ENCODE data around the gene MRPS21. TPM values are rescaled to one million over a fixed set of nuclear protein-coding genes. Genes with fewer than 3 reads are reported as not detected.

MRPS21 gene
- 200 and 203 TPM in 2 replicates for polyA plus RNA-seq (2014; cell fraction: cytosol; rRNA removed)
- polyA plus RNA-seq (2014; cell fraction: nucleus; rRNA removed) = 214 and 248 TPM in 2 replicates

- peak; percentile 94 for DNase-seq (ENCODE audit: low spot score)
Measured at GRCh38 chr1:150293433-150294253, at the start of gene MRPS21. MRPS21 (plus strand) TSS chr1:150293861; CDS start chr1:150294367, 506 bp downstream.

GRCh38 chr1:150249936-150250335 lies 43.7 kb upstream of the MRPS21 start:
- no peak for DNase-seq (ENCODE audit: low spot score)

GRCh38 chr1:150256198-150256553 lies 37.5 kb upstream of the MRPS21 start:
- no peak for DNase-seq (ENCODE audit: low spot score)

- peak; percentile 89 for DNase-seq (ENCODE audit: low spot score)
Measured at GRCh38 chr1:150256554-150257341, 36.9 kb upstream of the MRPS21 start.

GRCh38 chr1:150257624-150258585 lies 35.8 kb upstream of the MRPS21 start, which contains the start of gene CA14:
CA14 (plus strand) TSS chr1:150257774; CDS start chr1:150258129, 355 bp downstream.
- peak; percentile 85 for DNase-seq (ENCODE audit: low spot score)

GRCh38 chr1:150259217-150259616 lies 34.4 kb upstream of the MRPS21 start:
- no peak for DNase-seq (ENCODE audit: low spot score)

- peak; percentile 44 for DNase-seq (ENCODE audit: low spot score)
Measured at GRCh38 chr1:150259758-150260669, 33.6 kb upstream of the MRPS21 start.

GRCh38 chr1:150261367-150261766 lies 32.3 kb upstream of the MRPS21 start:
- DNase-seq (ENCODE audit: low spot score) = no peak

- no peak for DNase-seq (ENCODE audit: low spot score)
Measured at GRCh38 chr1:150262388-150263320, 31.0 kb upstream of the MRPS21 start.

- no peak for DNase-seq (ENCODE audit: low spot score)
Measured at GRCh38 chr1:150263549-150263948, 30.1 kb upstream of the MRPS21 start.

- DNase-seq (ENCODE audit: low spot score) = no peak
Measured at GRCh38 chr1:150267896-150268295, 25.8 kb upstream of the MRPS21 start.

GRCh38 chr1:150268340-150268704 lies 25.3 kb upstream of the MRPS21 start:
- DNase-seq (ENCODE audit: low spot score) = no peak

GRCh38 chr1:150268705-150269403 lies 24.8 kb upstream of the MRPS21 start, which contains the start of gene APH1A:
APH1A (minus strand) TSS chr1:150269016; CDS start chr1:150268810, 206 bp downstream.
- DNase-seq (ENCODE audit: low spot score) = peak; percentile 98

GRCh38 chr1:150269451-150269850 lies 24.2 kb upstream of the MRPS21 start:
- DNase-seq (ENCODE audit: low spot score) = no peak

- no peak for DNase-seq (ENCODE audit: low spot score)
Measured at GRCh38 chr1:150271291-150271959, 22.2 kb upstream of the MRPS21 start.

- no peak for DNase-seq (ENCODE audit: low spot score)
Measured at GRCh38 chr1:150273311-150273710, 20.4 kb upstream of the MRPS21 start.

GRCh38 chr1:150280138-150280707 lies 13.4 kb upstream of the MRPS21 start:
- no peak for DNase-seq (ENCODE audit: low spot score)

All from SK-N-DZ (cell line).